T47D (cell line): ENCODE data around the gene PRKAB1.
A peak's percentile ranks its signal among the peaks of the same experiment; 100 is the strongest.
"Not testable (repeated sequence)": the region's sequence is repeated elsewhere in the genome, so short reads cannot be mapped to it uniquely, and the experiment has no call there.

ENCODE experiments used
- DNase-seq, 2 experiments: peaks; one replicate each; pipeline versions ENCODE4 v3.0.0 to v3.0.0-alpha.2; 2011 to 2012; ENCODE audit warnings: low read depth in 1 of 2, low spot score in 1 of 2
- JUND ChIP-seq: IDR thresholded peaks from 2 replicates; pipeline ENCODE4 v1.6.1; 2012; ENCODE audit warnings: low read depth
- in situ Hi-C: cut with HindIII; loops from 2 replicates; pipeline ENCODE4 v1.10.0; 2016; ENCODE audit warnings: low sequenced_read_pairs, low pct_unique_long_range_greater_than_20kb

The PRKAB1 gene

DNA sequence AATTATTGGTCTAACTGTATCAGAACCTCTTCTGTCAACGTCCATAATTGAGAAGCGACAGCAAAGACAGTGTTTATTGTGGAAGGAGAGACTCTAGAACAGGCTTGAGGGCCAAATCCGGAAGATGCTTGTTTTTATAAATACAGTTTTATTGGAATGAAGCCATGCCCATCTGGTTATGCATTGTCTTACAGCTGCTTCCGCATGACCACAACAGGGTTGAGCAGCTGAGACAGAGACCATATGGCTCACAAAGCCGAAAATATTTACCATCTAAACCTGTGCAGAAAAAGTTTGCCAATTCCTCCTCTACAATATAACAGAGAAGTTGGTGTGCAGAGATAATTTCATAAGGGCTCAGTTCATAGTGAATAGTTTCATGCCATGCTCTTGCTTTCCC lies 24.5 kb downstream of the PRKAB1 start:
- no peak for TF ChIP-seq JUND
- in situ Hi-C loops: no loop called here
- no peak for DNase-seq

DNA sequence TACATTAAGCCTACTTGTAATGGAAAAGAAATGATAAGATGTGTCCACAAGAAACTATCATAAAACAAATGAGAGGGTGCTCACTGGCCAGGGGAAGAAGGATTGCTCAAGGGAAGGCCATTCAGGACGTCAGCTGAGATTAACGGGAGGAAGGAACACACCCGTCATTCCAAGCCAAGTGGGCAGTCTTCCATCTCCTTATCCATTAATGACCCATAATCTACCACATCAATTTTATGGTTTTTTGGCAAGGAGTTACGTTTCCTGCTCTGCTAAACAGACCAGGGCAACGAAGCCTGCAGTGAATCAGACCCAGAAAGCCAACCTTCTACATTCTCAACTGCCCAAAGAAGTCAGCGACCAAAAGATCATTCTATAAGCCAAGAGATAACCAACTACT lies 25.1 kb downstream of the PRKAB1 start:
- TF ChIP-seq JUND: no peak
- no peak for DNase-seq
- in situ Hi-C loops: no loop called here

DNA sequence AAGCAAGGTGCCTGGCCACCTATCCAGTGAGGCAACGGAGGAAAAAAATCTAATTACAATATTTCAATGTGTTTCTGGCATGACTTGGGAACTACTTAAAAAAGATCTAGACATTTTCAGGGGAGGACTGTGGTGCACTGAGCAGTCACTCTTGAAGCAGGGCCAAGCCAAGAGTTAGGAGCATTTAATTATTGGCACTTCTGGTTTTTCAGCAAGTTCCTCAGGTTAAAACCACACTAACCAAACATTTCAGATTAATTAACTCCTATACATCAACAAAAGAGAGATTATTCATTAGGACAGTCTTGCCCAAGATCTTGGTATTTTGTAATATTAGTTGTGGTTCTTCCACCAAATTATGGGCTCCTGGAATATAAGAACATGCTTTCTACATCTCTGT lies 25.6 kb downstream of the PRKAB1 start:
- TF ChIP-seq JUND: no peak
- no peak for DNase-seq
- in situ Hi-C loops: no loop called here

DNA sequence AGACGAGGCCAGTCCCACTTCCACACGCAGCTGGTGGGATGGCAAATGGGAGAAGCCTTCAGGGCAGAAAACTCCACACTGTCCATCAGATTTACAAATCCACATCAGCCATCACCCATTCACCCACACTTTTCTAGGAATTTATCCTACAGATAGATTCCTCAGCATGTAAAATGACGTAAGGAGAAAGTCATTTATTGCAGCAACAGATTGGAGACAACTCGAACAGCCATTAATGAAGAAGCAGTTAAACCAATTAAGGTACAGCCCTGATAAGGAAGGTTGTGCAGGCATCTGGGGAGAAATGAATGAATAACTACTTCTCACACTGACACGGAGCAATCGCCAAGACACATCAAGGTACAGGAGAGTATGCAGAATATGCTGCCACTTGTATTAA lies 26.2 kb downstream of the PRKAB1 start:
- in situ Hi-C loops: no loop called here
- no peak for DNase-seq
- no peak for TF ChIP-seq JUND

DNA sequence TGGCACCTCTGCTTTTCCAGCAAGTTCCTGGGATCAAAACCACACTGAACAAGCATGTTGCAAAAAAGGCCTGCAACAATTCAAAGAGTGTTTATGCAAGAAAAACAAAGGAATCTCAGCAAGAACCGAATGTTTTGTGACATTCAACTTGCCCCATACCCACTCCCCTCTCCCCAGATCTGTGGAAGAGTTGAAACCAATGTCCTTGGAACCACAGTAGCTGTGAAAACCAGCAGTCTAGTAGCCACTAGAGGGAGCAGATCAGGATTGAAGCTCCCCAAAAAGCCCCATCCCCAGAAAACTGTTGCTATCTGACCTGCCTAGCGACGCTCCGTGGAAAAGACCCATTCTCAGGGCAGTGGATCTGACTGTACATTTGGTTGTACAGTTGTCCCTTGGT lies 27.1 kb downstream of the PRKAB1 start:
- in situ Hi-C loops: no loop called here
- no peak for TF ChIP-seq JUND
- DNase-seq: peak; percentile 25 to 40

DNA sequence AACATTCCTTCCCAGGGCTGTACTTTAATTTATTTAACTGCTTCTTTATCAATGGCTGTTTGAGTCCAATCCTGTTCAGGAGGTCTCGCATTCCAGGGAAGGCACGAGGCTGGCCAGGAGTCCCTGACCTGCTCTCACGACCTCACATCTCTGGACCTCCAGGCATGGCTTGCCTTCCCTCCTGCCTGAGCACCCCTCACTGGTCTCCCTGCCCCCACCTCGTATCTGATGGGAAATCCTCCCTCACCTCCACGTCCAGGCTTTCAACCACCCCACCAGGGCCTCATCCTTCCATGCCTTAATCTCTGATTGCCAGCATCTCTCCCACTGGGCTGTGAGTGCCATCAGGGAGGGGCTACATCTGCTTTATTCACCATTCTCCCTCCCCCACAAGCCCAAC lies 29.0 kb downstream of the PRKAB1 start:
- no peak for DNase-seq
- in situ Hi-C loops: no loop called here
- no peak for TF ChIP-seq JUND

DNA sequence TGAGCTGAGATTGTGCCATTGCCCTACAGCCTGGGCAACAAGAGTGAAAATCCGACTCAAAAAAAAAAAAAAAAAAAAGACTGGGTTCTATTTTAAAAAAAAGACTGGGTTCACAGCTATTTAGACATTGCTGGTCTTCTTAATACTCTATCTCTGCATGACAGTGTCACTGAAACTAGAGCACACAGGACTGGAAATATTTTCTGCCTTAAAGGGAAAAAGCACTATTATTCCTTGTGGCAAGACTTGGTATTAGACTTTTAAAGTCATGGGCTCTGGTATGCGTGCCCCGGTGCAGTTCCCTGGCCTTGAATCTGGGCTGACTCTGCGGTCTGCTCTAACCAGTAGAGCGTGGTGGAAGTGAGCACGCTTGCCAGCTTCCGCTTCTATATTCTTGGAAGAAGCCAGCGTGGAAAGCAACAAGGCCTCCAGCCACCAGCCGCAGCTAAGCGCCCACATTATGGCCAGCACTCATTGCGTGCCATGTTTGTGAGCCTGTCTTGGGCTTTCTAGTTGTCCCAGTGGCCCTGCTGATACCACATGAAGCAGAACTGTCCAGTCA lies 31.3 kb downstream of the PRKAB1 start:
- no peak for DNase-seq
- no peak for TF ChIP-seq JUND
- in situ Hi-C loops: no loop called here

DNA sequence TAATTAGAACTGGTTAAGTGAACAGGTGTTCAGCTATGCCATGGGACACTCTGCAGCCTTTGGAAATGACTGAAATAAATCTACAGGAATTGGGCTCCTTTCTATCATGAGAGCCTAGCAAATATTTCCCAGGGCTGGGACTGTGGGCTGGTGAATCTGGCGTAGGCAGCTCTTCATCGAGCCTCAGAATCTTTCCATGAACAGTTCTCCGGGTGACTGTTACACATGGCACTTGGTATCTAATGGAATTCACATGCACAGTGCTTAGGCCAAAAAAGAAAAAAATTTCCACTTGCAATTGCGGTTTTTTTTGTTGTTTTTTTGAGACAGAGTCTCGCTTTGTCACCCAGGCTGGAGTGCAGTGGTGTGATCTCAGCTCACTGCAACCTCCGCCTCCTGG lies 32.1 kb downstream of the PRKAB1 start:
- TF ChIP-seq JUND: no peak
- in situ Hi-C loops: no loop called here
- no peak for DNase-seq

DNA sequence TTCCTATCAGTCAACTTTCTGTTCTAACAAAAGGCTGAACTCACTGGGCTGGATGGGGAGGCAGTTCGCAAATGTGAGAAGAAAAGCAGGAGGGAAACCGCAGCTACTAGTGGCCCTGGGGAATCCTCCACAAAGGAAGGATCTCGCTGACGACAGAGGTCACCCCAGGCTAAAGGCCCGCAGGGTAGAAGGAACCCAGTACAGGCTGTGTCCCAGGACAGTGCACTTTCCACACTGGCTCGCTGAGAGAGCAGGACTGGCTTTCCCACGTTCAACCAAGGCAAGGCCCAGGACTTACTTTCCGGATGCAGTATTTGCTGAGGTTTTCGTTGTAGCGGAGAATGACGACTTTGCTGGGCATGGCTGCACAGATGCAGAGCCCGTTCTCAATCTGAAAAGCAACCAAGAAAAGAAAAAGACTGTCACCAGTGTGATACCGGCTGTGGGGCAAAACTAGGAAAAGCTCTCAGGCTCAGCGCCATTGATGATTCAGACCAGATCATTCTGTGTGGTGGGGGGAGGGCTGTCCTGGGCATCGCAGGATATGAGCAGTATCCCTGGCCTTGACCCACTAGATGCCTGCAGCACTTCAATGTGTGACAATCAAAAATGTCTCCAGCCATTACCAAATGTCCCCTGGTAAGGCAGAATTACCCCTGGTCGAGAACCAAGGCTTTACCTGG lies 36.3 kb downstream of the PRKAB1 start:
- TF ChIP-seq JUND: no peak
- DNase-seq: no peak
- in situ Hi-C loops: no loop called here

DNA sequence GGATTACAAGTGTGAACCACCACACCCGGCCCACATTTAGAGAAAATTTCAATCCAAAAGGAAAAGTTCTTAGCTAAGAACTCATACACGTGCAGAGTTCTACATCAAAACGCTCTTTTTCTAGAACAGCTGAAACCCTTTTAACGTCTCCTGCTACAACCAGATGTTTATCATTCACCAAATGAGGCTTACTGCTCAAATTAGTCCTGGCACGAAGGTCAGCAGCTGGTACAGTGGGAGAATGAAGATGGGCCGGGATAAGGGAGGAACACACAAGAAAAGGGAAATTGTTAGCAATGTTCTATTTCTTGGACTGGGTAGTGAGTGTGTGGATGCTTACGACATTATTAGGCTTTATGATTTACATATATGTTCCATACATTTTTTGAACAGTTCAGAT lies 37.2 kb downstream of the PRKAB1 start:
- in situ Hi-C loops: no loop called here
- TF ChIP-seq JUND: no peak
- no peak for DNase-seq

DNA sequence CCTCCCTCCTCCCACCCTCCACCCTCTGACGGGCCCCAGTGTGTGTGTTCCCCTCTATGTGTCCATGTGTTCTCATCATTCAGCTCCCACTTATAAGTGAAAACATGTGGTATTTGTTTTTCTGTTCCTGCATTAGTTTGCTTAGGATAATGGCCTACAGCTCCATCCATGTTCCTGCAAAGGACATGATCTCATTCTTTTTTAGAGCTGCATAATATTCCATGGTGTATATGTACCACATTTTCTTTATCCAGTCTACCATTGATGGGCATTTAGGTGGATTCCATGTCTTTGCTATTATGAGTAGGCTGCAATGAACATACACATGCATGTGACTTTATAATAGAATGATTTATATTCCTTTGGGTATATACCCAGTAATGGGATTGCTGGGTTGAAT lies 38.5 kb downstream of the PRKAB1 start:
- DNase-seq, in situ Hi-C loops: not testable (repeated sequence)

DNA sequence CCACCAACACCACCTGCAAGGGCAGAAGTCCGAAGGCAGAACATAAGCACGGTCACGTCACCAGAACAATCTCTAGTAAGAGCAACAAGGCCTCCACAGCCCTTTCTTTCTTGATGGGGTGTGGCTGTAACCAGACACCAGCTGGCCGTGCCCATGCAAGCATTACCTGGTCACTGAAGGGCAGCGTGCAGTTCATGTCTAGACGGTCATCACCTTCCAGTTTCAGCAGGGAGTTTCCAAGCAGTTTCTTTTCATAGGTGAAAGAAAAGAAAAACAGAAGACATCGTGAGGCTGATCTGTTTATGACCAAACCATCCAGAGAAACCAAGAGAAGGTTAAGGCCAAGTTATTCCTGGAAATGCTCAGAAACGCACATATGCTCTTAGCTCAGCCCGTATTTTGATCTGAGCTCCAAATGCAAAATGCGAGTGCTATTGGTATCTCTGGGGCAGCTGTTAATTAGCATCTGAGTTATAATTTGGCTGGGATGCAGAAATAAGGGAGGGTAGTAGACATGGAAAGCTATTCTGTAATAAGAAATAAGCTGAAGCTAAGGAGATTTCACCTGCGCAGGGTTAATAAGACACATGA lies 42.5 kb downstream of the PRKAB1 start:
- no peak for TF ChIP-seq JUND
- no peak for DNase-seq

DNA sequence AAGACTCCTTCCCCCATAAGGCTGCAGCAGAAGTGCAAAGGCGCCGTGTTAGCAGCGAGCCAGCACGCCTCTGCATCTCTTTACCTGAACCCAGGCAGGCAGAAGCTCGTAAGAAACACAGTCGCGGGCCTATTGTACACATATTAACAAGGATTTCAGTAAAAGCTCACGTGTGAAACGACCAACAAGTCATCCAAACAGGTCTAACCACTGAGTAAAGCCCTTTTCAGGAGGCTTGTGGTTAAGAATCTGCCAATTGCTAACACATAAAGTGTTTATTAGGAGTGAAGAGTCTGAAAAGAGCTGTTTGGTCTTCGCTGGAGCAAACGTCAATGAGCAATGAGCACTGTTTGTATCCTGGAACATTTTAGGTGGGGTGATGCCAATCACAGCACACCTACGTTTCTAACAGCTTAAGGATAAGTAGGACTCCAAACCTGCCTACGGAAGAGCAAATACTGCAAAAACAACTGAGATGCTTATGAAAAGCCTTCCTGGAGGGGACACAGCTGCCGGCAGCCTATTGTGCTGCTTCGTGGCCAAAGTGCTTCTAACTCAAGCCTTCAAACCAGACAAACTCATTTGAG lies 43.1 kb downstream of the PRKAB1 start:
- peak in 1 of 2 experiments; percentile 36 for DNase-seq
- in situ Hi-C loops: no loop called here
- no peak for TF ChIP-seq JUND

More for the DNA sequence above, 42.5 kb downstream of the PRKAB1 start:
- in situ Hi-C loops: no loop called here
